ENCODE data around the gene DSCAML1. TPM values are rescaled to one million over a fixed set of nuclear protein-coding genes. Genes with fewer than 3 reads are reported as not detected.

The DSCAML1 gene
- total RNA-seq, 1 experiment from 2014 or later: not detected

GRCh38 chr11:117517097-117517496 is 279.9 kb downstream of the DSCAML1 start:
- H3K9ac ChIP-seq (ENCODE audit: low read length): no peak overlapping the region
- no peak overlapping the region for H3K4me2 ChIP-seq (ENCODE audit: low read length)
- no peaks in the 10 kb centered on the region for H3K4me1 ChIP-seq (ENCODE audit: control insufficient read depth in 1 of 2, insufficient read depth in 2 of 2, low read length in 2 of 2)
- no peaks in the 10 kb centered on the region for H3K36me3 ChIP-seq (ENCODE audit: control insufficient read depth in 1 of 2, insufficient read depth in 2 of 2, low read length in 2 of 2)
- no peaks in the 10 kb centered on the region for H4K20me1 ChIP-seq (ENCODE audit: insufficient read depth)
- ChIA-PET CTCF (no interaction called here), RAD21 (ENCODE audit: low non-redundant PET in 1 of 2, low total read pairs in 2 of 2, uncharacterized antibody in 2 of 2, unreplicated experiment in 2 of 2) (no interaction called here), POLR2A (no interaction called here)
- no peaks in the 10 kb centered on the region for H3K9me3 ChIP-seq (ENCODE audit: control insufficient read depth in 1 of 2, insufficient read depth in 1 of 2, low read depth in 1 of 2, low read length in 2 of 2)
- H2AFZ ChIP-seq (ENCODE audit: low read depth, low read length, poor library complexity, severe bottlenecking): no peak overlapping the region
- no peaks in the 10 kb centered on the region for H3K79me2 ChIP-seq (ENCODE audit: insufficient read depth, low read length)
- ATAC-seq: no peak
- no peak for DNase-seq (ENCODE audit: low read depth, low spot score)
- no peak overlapping the region for H3K27ac ChIP-seq (ENCODE audit: low read depth, low read length)
- no peak for TF ChIP-seq SRF (IDR thresholded peaks at IDR 0.05; ENCODE audit: low read depth)
- TF ChIP-seq ZFX (IDR thresholded peaks at IDR 0.05): no peak
- TF ChIP-seq POLR2AphosphoS5 (IDR thresholded peaks at IDR 0.05; ENCODE audit: low read depth, low read length): no peak
- no peak for TF ChIP-seq JUND (IDR thresholded peaks at IDR 0.05)
- TF ChIP-seq CEBPB (IDR thresholded peaks at IDR 0.05; ENCODE audit: low read depth): no peak
- TF ChIP-seq SP1 (IDR thresholded peaks at IDR 0.05; ENCODE audit: low read depth): no peak
- TF ChIP-seq EZH2 (IDR thresholded peaks at IDR 0.05): no peak
- no peak for TF ChIP-seq EZH2phosphoT487 (IDR thresholded peaks at IDR 0.05; ENCODE audit: borderline replicate concordance)
- no peaks in the 10 kb centered on the region for H3K27me3 ChIP-seq (ENCODE audit: insufficient read depth, low read length)
- intact Hi-C loops (cut with micrococcal nuclease): no loop called here
- BruUV-seq (replicated peaks): no TSS peak
- no peaks in the 10 kb centered on the region for H3K9me2 ChIP-seq (ENCODE audit: insufficient read depth)
- no peak overlapping the region for H3K4me3 ChIP-seq (replicated peaks in 1 of 2; ENCODE audit: low read depth in 1 of 2, low read length in 2 of 2)

GRCh38 chr11:117515892-117516787 is 280.9 kb downstream of the DSCAML1 start:
- no peaks in the 10 kb centered on the region for H3K4me1 ChIP-seq (ENCODE audit: control insufficient read depth in 1 of 2, insufficient read depth in 2 of 2, low read length in 2 of 2)
- ChIA-PET POLR2A (no interaction called here), RAD21 (ENCODE audit: low non-redundant PET in 1 of 2, low total read pairs in 2 of 2, uncharacterized antibody in 2 of 2, unreplicated experiment in 2 of 2) (no interaction called here), CTCF (no interaction called here)
- no peaks in the 10 kb centered on the region for H3K79me2 ChIP-seq (ENCODE audit: insufficient read depth, low read length)
- no peaks in the 10 kb centered on the region for H3K27me3 ChIP-seq (ENCODE audit: insufficient read depth, low read length)
- H3K4me2 ChIP-seq (ENCODE audit: low read length): no peak overlapping the region
- ATAC-seq (no peak), DNase-seq (ENCODE audit: low read depth, low spot score) (no peak)
- no peak overlapping the region for H3K9ac ChIP-seq (ENCODE audit: low read length)
- no peaks in the 10 kb centered on the region for H3K9me3 ChIP-seq (ENCODE audit: control insufficient read depth in 1 of 2, insufficient read depth in 1 of 2, low read depth in 1 of 2, low read length in 2 of 2)
- no peak overlapping the region for H3K27ac ChIP-seq (ENCODE audit: low read depth, low read length)
- no peak overlapping the region for H3K4me3 ChIP-seq (replicated peaks in 1 of 2; ENCODE audit: low read depth in 1 of 2, low read length in 2 of 2)
- no TSS peak for BruUV-seq (replicated peaks)
- intact Hi-C loops (cut with micrococcal nuclease): no loop called here
- H3K9me2 ChIP-seq (ENCODE audit: insufficient read depth): no peaks in the 10 kb centered on the region
- no peaks in the 10 kb centered on the region for H3K36me3 ChIP-seq (ENCODE audit: control insufficient read depth in 1 of 2, insufficient read depth in 2 of 2, low read length in 2 of 2)
- no peak overlapping the region for H2AFZ ChIP-seq (ENCODE audit: low read depth, low read length, poor library complexity, severe bottlenecking)
- no peaks in the 10 kb centered on the region for H4K20me1 ChIP-seq (ENCODE audit: insufficient read depth)
- TF ChIP-seq EZH2phosphoT487 (IDR thresholded peaks at IDR 0.05; ENCODE audit: borderline replicate concordance) (no peak), MAX (IDR thresholded peaks at IDR 0.05) (no peak), ZNF274 (IDR thresholded peaks at IDR 0.05; ENCODE audit: low read depth, low read length) (no peak), ZBTB33 (IDR thresholded peaks at IDR 0.05; ENCODE audit: extremely low read depth, insufficient replicate concordance, low read length) (no peak), RAD21 (IDR thresholded peaks at IDR 0.05; ENCODE audit: low read depth) (no peak), ELF1 (IDR thresholded peaks at IDR 0.05; ENCODE audit: borderline replicate concordance, low read depth) (no peak), ZFX (IDR thresholded peaks at IDR 0.05) (no peak), EZH2 (IDR thresholded peaks at IDR 0.05) (no peak), YY1 (IDR thresholded peaks at IDR 0.05; ENCODE audit: extremely low read depth, insufficient replicate concordance, low read depth, low read length) (no peak), EGR1 (IDR thresholded peaks at IDR 0.05; ENCODE audit: low read depth) (no peak), SP1 (IDR thresholded peaks at IDR 0.05; ENCODE audit: low read depth) (no peak), CTCF (IDR thresholded peaks at IDR 0.05 in 2 of 3, conservative IDR thresholded peaks at IDR 0.05 in 1 of 3; ENCODE audit: borderline replicate concordance in 1 of 3, insufficient read depth in 1 of 3, low read depth in 2 of 3, low read length in 2 of 3) (no peak), POLR2AphosphoS5 (IDR thresholded peaks at IDR 0.05; ENCODE audit: low read depth, low read length) (no peak), SRF (IDR thresholded peaks at IDR 0.05; ENCODE audit: low read depth) (no peak)

Measured in HCT116 (cell line).